Activated CD8-positive, alpha-beta memory T cell treated with anti-CD3 and anti-CD28 coated beads for 36 hours (primary cell): ENCODE measurements around the gene SUPT6H. TPM values are rescaled to one million over a fixed set of nuclear protein-coding genes. Genes with fewer than 3 reads are reported as not detected.

ENCODE experiments used
- CTCF ChIA-PET: fragments of 350-600 bp; sonication (Branson Sonifier 250); formaldehyde crosslinking; loops from one replicate; lab custom pipeline; 2021; ENCODE audit warnings: antibody characterized with exemption; lab: Charles Lee
- POLR2A ChIA-PET: fragments of 350-600 bp; sonication (Branson Sonifier 250); formaldehyde crosslinking; loops from one replicate; lab custom pipeline; 2021; ENCODE audit warnings: antibody characterized with exemption; lab: Charles Lee
- total RNA-seq, 2 experiments: library from RNA; stranded (reverse); gene quantifications; one replicate each; pipeline ENCODE4 v1.2.3, GENCODE V29; 2021

Gene SUPT6H
- total RNA-seq, 2 experiments from 2014 or later, result 81.7 to 82.6 TPM

DNA sequence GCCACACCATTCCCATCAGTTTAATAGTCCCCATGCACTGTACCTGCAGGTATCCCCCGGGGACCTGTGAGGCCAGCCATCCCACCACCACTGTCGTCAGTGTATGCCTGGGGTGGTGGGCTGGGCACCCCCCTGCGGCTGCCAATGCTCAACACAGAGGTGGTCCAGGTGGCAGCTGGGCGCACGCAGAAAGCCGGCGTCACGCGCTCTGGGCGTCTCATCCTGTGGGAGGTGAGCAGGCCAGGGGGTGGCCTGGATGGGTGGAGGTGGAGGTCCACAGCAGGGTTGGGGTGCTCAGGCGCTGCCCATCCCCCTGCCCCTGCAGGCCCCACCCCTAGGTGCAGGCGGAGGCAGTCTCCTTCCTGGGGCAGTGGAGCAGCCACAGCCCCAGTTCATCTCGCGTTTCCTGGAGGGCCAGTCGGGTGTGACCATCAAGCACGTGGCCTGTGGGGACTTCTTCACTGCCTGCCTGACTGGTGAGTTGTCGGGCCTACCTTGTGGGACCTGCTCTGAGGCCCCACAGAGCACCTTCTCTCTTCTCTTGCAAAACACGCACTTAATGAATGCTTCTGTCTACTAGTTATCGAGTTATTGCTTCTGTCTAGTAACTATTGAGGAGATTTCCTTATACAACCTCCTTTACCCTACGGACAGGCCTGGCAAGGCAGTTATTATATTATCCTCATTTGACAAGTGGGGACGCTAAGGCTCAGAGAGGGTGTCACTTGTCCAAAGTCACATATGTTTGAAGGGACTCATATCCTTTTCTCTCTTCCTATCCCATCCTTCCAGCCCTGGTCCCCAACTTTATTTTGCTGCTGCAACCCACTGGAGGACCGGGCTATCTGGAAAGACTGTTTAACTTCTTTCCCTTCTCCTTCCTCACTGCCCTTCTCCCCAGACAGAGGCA is 76.0 kb downstream of the SUPT6H start:
- POLR2A ChIA-PET, result no interaction called here

DNA sequence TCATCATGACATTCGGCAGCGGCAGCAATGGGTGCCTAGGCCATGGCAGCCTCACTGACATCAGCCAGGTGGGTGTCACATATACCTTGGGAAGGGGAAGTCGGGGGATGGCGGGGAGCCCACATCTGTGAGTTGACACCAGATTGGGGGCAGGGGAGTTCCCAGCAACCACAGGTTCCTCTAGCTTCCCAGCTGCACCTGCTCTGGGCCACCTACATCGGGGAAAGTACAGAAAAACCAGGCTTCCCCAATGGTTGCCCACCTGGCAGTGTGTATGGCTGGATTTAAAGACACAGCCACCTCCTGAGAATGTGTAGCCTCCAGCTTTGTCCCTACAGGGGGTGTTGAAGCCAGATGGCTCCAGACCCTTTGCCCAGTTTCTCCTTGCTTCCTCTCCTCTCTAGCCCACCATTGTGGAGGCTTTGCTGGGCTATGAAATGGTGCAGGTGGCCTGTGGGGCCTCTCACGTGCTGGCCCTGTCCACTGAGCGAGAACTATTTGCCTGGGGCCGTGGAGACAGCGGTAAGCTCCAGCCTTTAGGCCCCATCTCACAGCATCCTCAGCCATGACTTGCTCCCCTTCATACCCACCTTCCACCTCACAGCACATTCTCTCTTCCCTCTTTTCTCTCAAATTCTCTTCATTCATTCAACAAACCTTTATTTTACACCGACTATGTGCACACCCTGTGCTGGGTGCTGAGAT is 76.8 kb downstream of the SUPT6H start:
- POLR2A ChIA-PET, result no interaction called here

More for the DNA sequence above, 76.0 kb downstream of the SUPT6H start:
- CTCF ChIA-PET, result no interaction called here

DNA sequence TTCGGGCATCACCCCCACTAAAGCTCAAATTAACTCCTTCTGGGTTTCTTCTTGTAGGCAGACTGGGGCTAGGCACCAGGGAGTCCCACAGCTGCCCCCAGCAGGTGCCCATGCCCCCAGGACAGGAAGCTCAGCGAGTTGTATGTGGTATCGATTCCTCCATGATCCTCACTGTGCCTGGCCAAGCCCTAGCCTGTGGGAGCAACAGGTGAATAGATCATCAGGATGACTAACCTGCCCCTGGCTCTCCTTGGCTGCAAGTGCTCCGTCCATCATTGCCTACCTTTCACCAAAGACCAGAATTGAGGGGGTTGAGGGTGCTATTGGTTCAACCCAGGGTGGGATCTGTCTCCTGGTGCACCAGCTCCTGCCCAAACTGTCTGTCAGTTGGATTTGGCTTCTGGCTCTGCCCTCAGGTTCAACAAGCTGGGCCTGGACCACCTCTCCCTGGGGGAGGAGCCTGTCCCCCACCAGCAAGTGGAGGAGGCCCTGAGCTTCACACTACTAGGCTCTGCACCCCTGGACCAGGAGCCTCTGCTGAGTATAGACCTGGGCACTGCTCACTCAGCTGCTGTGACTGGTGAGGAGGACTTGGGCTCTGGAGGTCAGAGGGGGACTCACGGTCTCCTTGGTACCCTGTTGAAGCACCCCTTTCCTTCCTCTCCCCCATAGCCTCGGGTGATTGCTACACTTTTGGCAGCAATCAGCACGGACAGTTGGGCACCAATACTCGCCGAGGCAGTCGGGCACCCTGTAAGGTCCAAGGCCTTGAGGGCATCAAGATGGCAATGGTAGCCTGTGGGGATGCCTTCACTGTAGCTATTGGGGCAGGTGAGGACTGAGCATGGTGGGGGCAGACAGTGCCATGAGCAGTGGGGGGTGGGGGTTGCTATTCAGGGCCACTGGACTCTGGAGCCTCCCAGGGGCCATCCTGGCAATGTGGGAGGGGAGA is 78.7 kb downstream of the SUPT6H start:
- POLR2A ChIA-PET, result interaction anchor here (0.6 kb wide), 1 partner anchor 13 kb away, joined by 3 read pairs; no protein-coding TSS in a partner anchor
- CTCF ChIA-PET, result interaction anchor here (1.2 to 14.9 kb wide), 3 partner anchors 11 to 16 kb away, joined by 3 to 286 read pairs (median 3); partner anchors contain the start of genes NEK8 and TLCD1

More for the DNA sequence above, 76.8 kb downstream of the SUPT6H start:
- CTCF ChIA-PET, result no interaction called here

DNA sequence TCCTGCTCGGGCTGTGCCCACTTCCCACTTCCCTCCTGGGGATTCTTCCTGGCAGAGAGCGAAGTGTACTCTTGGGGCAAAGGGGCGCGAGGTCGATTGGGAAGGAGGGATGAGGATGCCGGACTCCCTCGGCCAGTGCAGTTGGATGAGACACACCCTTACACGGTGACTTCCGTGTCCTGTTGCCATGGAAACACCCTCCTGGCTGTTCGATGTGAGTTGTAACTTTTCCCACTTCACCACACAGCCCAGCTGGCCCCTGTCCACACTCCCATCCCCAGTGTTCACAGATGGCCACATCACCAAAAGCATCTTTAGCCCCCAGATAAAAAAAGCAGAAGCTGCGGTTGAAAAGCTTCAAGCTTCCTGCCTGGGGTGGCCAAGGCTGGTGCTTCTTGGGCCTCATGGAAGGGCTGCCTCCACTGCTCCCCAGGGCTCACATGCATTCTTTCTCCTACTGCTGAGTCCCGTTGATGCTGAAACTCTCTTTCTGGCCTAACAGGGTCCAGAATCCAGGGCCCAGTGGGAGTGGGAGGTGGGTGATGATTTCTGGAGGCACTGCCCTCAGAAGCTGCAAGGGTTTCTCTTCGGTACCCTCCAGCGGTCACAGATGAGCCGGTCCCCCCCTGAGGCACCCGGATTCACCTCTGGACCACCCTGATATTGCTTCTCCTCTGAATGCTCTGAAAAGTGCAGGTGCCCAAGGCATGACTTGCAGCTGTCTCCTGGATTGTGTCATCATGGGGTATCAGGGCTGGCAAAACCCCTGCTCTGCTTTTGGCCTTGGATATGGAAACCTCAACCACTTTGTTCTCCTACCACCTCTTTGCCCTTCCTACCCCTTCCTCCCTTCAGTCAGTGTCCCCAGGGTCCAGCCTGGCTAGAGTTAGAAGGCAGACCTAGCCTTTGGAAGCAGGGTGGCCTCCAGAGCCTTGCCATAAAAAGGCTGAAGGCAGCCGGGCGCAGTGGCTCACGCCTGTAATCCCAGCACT is 79.6 kb downstream of the SUPT6H start:
- ChIA-PET CTCF (interaction anchor here (0.9 to 14.9 kb wide), 3 partner anchors 9 to 22 kb away, joined by 3 to 286 read pairs (median 21); partner anchors contain the start of genes NEK8 and TLCD1), POLR2A (interaction anchor here (1.0 kb wide), 1 partner anchor 15 kb away, joined by 3 read pairs; no protein-coding TSS in a partner anchor)

DNA sequence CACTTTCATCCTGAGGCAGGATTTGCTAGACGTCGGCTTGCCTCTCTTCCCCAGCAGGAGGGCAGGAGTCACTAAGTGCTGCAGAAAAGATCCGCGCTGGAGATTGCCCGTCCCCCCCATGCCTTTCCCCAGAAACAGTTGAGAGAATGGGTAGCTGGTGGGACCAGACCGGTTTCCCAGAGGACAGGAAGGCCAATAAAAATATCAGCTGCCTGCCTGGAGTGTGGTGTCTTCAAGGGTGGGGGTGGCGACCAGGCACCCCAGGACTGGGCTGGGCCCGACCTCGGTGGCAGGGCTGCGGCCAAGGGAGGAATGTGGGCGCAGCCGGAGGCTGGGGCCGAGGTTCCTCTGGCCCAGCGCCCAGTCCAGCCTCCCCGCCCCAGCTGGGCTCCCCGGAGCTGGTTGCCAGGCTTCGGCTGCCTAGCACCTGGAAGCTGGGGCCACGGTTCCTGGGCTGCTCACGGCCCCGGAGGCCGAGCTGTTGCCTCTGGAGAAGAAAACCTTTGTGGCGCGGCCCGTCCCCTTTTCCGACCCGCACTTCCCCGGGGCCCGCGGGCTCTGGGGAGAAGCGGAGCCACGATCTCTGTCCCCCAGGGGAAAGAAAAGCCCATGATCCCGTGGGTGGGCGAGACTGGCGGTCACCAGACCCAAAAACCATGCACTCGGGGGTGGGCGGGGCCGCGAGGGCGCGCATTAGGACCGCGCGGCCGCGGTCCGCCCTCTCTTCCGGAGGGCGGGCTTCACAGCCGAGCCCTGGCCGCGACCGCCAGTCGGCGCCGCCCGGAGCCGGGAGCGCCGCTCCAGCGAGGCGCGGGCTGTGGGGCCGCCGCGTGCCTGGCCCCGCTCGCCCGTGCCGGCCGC is 81.5 kb downstream of the SUPT6H start, which contains the start of gene TRAF4:
Gene TRAF4 (plus strand): TSS at position 769 of the 861 bp plus-strand sequence. CDS start 102 bp downstream, outside the sequence.
- POLR2A ChIA-PET, result interaction anchor here (0.7 to 10.4 kb wide), 2 partner anchors 9 to 17 kb away, joined by 3 to 102 read pairs; partner anchors contain the start of genes NEK8 and TLCD1
- CTCF ChIA-PET, result interaction anchor here (1.0 to 14.9 kb wide), 3 partner anchors 15 to 202 kb away, joined by 3 to 286 read pairs (median 21); partner anchors contain the start of genes NEK8 and TLCD1

DNA sequence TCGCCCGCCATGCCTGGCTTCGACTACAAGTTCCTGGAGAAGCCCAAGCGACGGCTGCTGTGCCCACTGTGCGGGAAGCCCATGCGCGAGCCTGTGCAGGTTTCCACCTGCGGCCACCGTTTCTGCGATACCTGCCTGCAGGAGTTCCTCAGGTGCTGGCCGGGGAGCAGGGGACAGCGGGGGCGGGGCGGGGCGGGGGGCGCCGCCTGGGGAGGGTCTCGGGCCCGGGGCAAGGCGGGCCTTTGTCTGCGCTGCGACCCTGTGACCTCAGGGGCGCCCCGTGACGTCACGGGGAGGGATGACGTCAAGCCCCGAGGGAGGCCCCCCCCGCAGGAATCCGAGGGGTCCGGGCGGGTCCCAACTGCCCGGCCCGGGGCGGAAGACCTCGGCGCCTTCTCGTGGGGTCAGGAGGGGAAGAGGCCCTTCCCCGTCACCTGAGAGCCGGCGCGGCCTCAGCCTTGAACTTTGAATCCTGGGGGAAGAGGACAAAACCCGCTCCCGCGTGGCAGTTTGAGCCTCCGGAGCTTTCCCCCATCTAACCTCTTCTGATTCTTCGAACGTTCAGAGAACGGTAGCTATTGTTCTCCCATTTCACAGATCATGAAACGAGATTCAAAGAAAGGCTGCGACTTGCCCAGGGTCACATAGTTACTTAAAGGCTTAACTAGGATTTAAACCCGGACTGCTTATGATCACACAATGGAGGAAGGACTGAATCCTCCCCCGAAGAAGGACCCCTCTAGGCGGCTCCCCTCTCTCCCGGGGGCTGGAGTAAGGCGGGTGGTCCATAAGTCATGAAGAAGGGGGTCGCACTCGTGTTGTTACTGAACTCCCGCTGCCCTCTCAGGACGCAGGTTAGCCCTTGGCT is 82.3 kb downstream of the SUPT6H start:
- CTCF ChIA-PET, result interaction anchor here (1.0 to 14.9 kb wide), 6 partner anchors 16 to 205 kb away, joined by 3 to 286 read pairs (median 4); partner anchors contain the start of genes FLOT2, NEK8 and TLCD1

DNA sequence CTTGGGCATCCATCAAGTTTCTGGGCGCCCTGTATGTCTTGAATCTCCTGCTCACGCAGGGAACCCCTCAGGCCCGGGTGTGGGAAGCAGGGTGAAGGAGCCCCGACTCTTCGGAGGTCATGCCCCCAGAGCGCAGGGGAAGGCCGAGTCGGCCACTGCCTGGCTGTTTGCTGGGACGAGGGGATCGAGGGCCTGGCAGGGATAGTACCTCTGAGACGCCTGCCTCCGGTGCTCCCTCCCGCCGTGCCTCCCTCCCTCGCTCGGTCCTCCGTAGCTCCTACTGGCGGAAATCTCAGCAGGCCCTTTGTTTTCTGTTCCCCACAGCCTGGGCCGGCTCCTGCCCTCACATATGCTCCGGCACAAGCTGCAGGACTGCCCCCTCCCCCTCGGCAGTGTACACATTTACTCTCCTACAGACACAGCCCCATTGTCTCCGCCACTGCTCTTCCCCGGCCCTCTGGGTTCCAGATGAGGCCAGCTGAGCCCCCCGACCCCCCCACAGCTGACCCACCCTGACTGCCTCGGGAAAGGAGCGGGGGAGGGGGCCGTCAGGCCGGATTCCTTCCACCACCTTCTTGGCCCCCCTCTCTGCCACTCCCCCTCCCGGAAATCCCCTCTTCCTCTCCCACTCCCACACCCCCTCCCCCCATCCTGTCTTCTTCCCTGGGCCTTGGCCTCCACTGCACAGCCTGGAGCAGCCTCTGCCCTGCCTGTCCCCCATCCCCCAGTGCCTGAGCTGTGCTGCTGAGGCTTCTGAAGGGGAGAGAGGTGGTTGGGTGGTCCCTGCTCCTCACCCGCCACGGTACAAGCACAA is 83.2 kb downstream of the SUPT6H start:
- CTCF ChIA-PET, result interaction anchor here (0.8 to 14.9 kb wide), 5 partner anchors 17 to 204 kb away, joined by 3 to 286 read pairs (median 4); partner anchors contain the start of genes FLOT2, NEK8 and TLCD1
- POLR2A ChIA-PET, result interaction anchor here (0.5 to 10.4 kb wide), 2 partner anchors 18 to 108 kb away, joined by 4 to 102 read pairs; partner anchors contain the start of genes NEK8 and TLCD1

More for the DNA sequence above, 82.3 kb downstream of the SUPT6H start:
- POLR2A ChIA-PET, result interaction anchor here (0.5 to 10.4 kb wide), 2 partner anchors 18 to 109 kb away, joined by 4 to 102 read pairs; partner anchors contain the start of genes NEK8 and TLCD1

DNA sequence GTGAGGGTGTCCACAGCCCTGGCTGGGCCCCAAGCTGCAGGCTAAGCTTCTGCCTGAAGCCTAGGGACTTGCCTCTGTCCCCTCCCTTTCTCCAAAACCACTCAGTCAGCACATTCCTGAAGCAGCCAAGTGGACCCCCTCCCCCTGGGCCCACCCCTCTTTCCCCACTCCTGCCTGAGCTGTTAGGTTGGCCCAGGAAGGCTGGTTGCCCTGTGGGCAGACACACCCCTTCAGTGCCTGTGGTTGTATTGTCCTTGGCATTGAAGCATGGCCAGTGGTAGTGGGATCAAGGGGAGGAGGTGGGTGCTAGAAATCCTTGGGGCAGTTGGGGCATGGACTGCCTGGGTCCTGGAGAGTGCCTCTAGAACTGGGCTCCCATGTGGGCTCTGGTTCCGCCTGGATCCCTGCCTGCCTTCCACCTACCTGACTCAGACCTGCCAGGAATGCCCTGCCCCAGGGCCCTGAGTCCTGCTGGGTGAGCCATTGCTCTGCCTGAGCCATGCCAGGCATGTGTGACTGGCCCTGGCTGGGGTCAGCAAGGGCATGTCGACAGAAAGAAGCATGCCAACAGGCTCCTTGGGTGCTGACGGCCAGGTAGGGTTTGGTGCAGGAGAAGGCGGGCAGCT is 83.9 kb downstream of the SUPT6H start:
- ChIA-PET CTCF (interaction anchor here (0.8 to 14.9 kb wide), 4 partner anchors 17 to 203 kb away, joined by 3 to 286 read pairs (median 4); partner anchors contain the start of genes FLOT2, NEK8 and TLCD1), POLR2A (interaction anchor here (0.5 to 10.4 kb wide), 4 partner anchors 19 to 314 kb away, joined by 3 to 102 read pairs (median 6); partner anchors contain the start of genes NEK8, PROCA1, RPL23A and TLCD1)

DNA sequence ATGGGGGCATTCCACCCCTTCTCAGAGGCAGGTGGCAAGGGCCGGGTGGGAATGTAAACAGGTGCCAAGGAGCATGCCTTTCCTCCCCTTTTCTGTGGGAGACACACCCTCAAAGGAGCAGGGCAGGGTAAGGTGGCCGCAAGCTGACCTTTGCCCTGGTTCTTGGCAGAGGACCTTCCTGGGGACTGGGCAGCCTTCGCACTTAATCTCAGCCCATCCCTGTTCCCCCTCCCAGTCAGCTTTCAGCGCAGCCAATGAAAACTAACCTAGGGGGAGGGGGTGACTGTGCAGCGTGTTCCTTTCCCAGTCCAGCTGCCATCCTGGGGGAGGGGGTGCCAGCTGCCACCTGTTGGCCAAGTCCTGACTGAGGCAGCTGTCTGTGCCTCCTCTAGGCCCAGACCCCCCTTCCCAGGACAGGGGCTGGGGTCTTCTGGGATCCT is 84.6 kb downstream of the SUPT6H start:
- POLR2A ChIA-PET, result interaction anchor here (0.5 to 10.4 kb wide), 4 partner anchors 20 to 67 kb away, joined by 3 to 102 read pairs (median 5); partner anchors contain the start of genes NEK8, PROCA1, RPL23A and TLCD1
- CTCF ChIA-PET, result interaction anchor here (14.9 kb wide), 1 partner anchor 18 kb away, joined by 286 read pairs; the partner anchor contains the start of genes NEK8 and TLCD1

DNA sequence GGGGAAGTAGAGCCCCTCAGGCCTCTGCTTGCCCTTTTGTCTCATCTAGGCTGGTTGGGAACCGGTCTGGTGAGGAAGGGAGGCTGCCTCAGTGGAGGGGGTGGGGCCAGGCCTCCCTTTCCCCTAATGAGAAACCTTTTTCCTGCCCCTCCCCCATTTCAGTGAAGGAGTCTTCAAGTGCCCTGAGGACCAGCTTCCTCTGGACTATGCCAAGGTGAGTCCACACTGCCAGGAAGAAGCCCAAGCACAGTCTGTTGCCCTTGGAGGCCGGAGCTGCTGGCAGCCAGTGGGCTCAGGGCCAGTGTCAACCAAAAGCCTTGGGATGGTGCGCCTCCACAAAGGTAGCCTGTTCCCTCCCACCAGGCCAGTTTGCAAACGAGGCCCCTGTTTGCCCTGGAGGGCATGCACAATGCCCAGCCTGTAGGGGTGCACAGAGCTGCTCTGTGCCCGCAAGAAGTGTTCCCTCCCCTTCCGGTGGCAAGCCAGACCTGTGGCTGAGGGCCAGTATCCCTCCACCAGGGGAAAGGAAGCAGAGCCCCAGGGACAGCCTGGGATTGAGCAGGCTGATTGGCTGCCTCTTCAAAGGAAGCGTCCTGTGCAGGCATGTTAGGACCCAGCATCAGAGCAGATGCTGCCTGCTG is 85.2 kb downstream of the SUPT6H start:
- POLR2A ChIA-PET, result interaction anchor here (10.4 kb wide), 1 partner anchor 20 kb away, joined by 102 read pairs; the partner anchor contains the start of genes NEK8 and TLCD1
- CTCF ChIA-PET, result interaction anchor here (1.2 to 14.9 kb wide), 2 partner anchors 14 to 19 kb away, joined by 4 to 286 read pairs; partner anchors contain the start of genes NEK8 and TLCD1

DNA sequence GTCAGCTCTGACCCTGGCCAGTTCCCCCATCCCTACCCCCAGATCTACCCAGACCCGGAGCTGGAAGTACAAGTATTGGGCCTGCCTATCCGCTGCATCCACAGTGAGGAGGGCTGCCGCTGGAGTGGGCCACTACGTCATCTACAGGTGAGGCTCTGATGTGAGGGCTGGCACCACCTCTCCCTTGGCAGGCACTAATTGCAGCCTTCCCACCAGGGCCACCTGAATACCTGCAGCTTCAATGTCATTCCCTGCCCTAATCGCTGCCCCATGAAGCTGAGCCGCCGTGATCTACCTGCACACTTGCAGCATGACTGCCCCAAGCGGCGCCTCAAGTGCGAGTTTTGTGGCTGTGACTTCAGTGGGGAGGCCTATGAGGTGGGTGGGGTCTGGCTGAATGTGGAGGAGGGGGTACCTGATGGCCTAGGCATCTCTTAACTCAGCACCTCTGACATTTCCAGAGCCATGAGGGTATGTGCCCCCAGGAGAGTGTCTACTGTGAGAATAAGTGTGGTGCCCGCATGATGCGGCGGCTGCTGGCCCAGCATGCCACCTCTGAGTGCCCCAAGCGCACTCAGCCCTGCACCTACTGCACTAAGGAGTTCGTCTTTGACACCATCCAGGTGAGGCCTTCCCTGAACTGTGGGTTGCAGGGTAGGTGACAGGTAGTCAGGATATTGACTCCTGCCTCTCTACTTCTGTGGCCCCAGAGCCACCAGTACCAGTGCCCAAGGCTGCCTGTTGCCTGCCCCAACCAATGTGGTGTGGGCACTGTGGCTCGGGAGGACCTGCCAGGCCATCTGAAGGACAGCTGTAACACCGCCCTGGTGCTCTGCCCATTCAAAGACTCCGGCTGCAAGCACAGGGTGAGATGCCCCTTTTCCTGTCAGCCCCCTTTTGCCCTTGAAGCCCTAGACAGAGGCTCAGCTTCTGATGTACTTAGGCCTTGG is 86.1 kb downstream of the SUPT6H start:
- ChIA-PET POLR2A (interaction anchor here (1.1 to 10.4 kb wide), 3 partner anchors 21 to 28 kb away, joined by 4 to 102 read pairs (median 13); partner anchors contain the start of genes NEK8, RPL23A and TLCD1), CTCF (interaction anchor here (1.2 to 14.9 kb wide), 4 partner anchors 9 to 19 kb away, joined by 3 to 286 read pairs (median 10); partner anchors contain the start of genes NEK8 and TLCD1)
